HG03108 (cell line): ENCODE measurements around the gene CXorf58.
A peak's percentile ranks its signal among the peaks of the same experiment; 100 is the strongest.
"Not testable (repeated sequence)": the region's sequence is repeated elsewhere in the genome, so short reads cannot be mapped to it uniquely, and the experiment has no call there.

Source experiments
- ATAC-seq: cut with Tn5 transposase; IDR thresholded peaks from one replicate; pipeline ENCODE4 v1.9.1; 2021; ENCODE audit warnings: moderate library complexity; ENCODE audit not compliant: unreplicated experiment

CXorf58 gene

DNA sequence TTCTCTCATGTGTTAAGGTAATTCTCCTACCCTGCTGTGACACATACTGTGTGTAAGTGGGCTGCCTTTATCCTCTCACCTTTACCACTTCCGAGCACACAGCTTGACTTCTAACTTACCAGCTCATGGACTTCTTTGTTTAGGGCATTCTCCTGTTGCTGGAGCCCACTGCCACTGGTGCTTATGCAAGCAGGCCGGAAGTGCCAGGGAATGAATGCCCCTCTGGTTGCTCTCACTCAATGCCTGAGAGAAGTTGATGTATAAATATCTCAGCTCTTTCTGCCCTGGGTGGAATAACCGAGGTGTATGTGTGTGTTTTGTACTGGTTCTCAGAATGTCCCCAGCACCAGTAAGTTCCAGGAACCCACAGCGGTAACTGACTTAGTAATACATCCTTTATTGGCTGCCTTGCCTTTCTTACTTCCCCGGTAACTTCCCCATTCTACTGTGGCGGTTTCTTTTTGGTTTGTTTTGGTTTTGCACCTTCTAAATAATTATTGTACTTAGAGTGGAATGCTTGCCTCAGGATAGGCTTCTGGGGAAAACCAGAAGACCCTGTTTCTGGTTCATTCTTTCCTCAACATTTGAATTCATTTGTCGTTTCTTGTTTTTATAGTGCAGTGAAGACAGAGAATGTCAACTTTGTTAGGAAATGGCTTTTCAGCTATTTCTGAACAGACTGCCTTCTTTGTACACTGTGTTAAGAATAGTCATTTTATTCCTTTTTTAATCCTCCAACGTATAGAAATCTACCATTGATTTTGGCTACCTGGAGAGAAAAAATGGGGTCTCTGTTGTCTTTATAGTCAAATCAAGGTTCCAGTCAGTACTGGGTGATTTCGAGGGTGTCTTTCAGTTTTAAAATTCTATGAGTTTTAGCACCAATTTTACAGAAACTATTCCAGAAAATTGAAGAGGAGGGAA, 45.4 kb downstream of the CXorf58 start:
- peak; percentile 89 for ATAC-seq

DNA sequence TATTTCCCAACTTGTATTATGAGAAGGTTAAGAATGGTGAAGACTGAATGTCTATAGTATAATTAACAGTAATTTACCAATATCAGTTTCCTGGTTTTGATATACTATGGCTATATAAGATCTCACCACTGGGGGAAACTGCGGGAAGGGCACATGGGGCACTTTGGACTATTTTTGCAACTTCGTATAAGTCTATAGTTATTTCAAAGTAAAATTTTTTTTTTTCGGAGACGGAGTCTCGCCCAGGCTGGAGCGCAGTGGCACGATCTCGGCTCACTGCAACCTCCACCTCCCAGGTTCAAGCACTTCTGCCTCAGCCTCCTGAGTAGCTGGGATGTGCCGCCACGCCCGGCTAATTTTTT, 46.1 kb downstream of the CXorf58 start:
- no peak for ATAC-seq

DNA sequence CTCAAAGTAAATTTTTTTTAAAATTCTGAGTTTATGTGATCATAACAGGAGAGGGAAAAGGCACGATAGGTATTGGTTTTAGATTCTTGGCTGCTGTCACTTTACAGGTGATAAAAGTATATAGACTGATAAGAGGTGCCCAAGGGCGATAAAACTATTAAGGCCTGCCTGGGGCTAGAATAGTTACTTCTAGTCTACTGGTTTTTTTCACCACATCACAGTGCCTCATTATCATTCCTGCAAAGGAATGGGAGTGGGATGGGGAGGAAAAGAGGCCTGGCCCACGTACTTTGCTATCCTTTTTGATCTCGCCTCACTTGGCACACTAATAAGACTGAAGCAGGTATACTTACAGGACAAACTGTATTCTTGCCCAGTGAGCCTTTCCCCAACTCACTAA, 46.6 kb downstream of the CXorf58 start:
- no peak for ATAC-seq

DNA sequence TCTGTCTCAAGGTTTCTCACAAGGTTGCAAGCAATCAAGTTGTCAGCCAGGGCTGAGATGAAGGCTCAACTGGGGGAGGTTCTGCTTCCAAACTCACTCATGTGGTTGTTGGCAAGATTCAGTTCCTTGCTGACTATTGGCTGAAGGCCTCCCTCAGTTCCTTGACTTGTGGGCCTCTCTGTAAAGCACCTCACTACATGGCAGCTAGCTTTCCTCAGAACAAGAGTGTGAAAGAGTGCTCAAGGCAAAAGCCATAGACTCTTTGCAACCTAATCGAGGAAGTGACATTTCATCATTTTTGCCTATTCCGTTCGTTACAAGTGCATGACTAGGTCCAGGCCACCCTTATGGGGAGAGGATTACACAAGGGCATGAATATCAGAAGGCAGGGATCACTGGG, 52.0 kb downstream of the CXorf58 start:
- no peak for ATAC-seq

DNA sequence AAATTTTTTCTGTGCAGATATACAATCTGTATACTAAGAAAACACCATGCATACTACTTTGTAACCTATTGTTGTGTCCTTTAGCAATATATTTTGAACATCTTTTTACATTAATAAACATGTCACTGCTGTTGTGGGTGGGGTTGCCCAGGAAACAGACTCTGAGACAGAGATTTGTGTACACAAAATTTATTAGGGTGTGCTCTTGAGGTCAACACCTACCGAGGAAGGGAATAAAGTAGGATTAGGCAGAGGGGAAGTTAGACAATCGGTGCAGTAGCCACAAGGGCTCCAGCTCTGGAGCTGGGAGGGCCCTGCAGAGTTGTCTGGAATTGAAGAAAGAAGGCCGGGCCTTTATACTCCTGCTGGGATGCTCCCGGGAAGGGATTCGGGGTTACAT, 56.4 kb downstream of the CXorf58 start:
- no peak for ATAC-seq

DNA sequence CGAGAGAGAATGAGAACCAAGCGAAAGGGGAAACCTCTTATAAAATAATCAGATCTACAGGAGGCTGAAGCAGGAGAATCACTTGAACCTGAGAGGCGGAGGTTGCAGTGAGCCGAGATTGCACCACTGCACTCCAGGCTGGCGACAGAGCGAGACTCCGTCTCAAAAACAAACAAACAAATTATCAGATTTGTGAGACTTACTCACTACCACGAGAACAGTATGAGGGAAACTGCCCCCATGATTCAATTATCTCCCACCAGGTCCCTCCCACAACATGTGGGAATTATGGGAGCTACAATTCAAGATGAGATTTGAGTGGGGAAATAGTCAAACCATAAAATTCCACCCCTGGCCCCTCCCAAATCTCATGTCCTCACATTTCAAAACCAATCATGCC, 57.8 kb downstream of the CXorf58 start:
- not testable (repeated sequence) for ATAC-seq

DNA sequence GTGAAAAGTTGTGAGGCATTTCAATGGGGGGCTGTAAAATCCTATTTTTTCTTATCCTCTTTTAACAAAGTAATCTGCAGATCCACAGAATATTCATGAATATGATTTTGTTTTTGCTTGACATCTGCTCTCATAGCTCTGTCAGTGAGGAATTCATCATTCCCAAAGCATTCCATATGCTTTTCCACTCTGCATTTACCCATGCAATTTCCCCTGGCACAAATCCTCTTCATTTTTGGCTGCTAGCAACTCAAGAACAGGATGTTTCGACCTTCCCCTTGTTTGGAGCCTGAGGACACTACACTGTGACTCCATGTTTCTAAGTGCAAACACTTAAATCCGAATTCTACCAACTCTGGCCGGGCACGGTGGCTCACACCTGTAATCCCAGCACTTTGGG, 70.7 kb downstream of the CXorf58 start:
- no peak for ATAC-seq

DNA sequence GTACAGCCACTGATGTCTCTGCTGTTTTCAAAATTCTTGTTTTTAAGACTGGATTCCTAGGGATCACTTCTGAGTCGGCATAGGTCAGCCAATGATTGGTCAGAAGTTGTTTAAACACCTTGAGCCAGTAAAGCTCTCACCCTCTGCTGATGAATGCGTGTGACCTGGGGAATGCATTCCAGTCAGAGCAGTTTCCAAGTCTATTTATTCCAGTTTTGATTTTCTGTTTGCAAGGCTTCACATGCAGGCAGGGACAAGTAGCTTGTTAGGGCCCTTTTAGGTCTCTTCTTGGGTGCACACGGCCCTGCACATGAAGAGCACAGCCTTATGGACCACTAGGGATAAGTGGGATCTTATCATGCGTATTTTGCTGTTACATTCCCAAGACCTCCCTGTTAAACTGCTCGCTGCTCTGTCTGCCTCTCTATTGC, 72.2 kb downstream of the CXorf58 start:
- no peak for ATAC-seq

DNA sequence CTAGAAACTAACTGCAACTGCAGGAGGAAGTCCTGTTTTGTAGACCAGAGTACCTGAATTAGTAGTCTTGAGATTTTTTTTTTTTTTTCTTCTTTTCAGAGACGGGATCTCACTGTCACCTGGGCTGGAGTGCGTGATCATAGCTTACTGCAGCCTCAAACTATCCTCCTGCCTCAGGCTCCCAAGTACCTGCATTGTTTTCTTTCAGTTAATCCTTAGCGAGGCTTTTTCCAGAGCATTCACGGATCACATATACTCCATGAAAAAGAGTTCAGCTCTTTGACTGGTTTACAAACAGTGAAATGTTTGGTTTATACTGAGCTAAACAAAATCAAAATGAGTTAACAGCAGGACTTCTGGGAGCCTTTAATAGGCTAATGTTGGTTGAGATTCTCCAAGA, 73.4 kb downstream of the CXorf58 start:
- ATAC-seq, result no peak

DNA sequence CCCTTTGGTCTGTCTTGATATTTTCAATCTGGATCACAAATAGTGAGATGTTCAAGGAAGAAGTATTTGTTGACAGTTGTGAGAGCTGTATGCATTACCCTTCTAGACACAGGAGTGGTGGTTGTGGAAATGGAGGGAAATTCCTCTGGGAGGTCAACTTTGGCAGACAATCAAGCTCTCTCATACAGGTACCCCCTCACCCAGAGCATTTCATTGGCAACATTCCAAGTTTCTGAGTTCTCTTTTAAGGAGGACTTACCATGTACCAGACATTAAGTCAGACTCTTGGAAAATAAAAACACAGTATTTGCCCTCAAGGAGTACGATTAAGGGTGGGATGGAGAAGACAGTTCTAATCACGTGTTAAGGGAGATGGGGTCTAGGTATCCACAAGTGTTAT, 73.9 kb downstream of the CXorf58 start:
- no peak for ATAC-seq

DNA sequence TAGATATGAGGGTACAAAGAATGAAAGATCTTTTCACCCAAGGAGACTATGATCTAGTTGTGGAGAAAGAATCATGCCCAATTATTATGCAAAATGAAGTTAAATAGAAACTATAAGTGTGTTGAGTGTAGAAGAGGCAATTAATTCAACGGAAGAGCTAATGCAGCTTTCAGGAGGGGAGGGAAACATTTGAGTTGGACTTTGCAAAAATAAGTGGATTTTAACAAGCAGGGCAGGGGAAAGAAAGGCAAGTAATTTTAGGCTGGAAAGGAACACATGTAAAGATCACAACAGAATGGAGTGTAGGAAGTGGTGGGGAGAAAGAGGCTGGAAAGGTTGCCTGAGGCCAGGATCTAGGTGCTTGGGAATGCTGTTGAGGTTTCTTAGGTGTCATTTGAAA, 75.1 kb downstream of the CXorf58 start:
- no peak for ATAC-seq
